GM08714 (cell line): ENCODE data around the gene SYPL2.
"Not testable (repeated sequence)": the region's sequence is repeated elsewhere in the genome, so short reads cannot be mapped to it uniquely, and the experiment has no call there.

ENCODE experiments used
- H3K4me3 ChIP-seq: fragments of 200-500 bp; sonication (Bioruptor generic); 2 replicates; pipeline ENCODE4 v1.5.1; 2014; ENCODE audit warnings: mild to moderate bottlenecking, low read length, inconsistent platforms
- ZNF274 ChIP-seq: IDR thresholded peaks from 2 replicates; pipeline ENCODE4 v1.6.1; 2012; ENCODE audit warnings: mild to moderate bottlenecking, low read depth, low read length

The SYPL2 gene

GRCh38 chr1:109466452-109467300 is at the start of gene SYPL2:
Gene SYPL2, plus strand, starts transcription at chr1:109466546. Its CDS starts 298 bp downstream, at chr1:109466844.
- peak within 1 kb of the TSS; percentile 62; the same call in 1 of the 2 replicates for H3K4me3 ChIP-seq
- no peak for TF ChIP-seq ZNF274

DNA sequence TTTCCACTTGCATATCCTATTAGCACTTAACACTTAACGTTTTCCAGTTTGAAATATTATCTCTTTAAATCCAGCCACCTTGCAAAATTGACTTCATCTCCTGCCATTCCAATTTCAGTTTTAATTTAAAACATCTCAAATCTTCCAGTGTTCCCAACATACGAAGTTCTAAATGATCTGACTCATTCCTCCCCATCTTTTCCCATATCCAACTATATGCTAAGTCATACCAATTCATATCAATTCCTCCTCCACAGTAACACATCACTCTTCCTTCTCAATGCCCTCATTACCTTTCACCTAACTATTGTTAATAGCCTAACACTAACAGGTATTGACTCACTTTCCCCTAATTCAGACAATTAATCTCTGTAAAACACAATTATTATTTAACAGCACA is 42.8 kb upstream of the SYPL2 start:
- no peak overlapping the region for H3K4me3 ChIP-seq
- no peak for TF ChIP-seq ZNF274

GRCh38 chr1:109425391-109426280 is 40.7 kb upstream of the SYPL2 start:
- TF ChIP-seq ZNF274 = no peak
- H3K4me3 ChIP-seq = peak overlapping the region; percentile 93

DNA sequence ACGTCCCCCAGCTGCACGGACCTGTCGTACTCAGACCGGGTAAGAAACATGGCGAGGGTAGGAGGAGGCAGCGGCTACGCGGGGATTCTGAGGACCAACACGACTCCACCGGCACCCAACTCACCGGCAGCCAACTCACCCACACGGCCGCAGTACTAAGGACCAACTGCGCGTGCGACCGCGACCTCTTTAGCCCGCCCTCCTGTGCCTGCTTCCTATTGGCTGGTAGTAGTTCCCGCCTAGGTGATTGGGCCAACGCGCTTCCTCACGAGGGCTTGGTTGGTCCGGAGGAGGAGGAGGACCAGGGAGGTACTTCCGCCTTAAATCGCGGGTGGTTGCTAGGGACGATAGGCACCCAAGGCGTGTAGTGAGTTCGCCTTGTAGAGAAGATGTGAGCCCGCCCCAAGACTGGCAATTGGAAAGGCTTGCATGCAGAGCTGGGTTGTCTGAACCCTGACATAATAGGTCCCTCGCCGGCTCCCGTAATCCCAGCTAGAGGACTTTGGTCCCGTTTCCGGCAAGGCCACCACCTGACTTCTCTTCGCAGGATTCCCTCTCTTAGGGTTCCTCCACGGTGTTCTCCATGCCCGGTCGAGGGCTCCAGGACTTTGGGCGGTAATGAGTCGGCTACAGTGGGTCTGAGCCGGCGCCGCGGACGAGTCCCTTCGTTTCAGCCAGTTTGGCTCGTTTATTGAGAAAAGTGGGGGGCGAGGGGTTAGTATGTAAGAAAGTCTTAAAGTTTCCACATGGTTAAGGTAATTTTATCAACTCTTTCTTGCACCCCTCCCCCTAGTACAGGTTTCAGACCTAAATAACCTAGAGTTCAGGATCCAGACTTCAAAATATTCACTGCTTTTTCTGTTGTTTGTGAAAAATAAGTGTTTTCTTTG is 39.8 kb upstream of the SYPL2 start, which contains the start of gene PSMA5:
TSS of gene PSMA5 (minus strand) at position 168 of the 890 bp plus-strand sequence. CDS start at position 50, 118 bp downstream.
- H3K4me3 ChIP-seq = peak within 1 kb of the TSS; percentile 93
- no peak for TF ChIP-seq ZNF274

DNA sequence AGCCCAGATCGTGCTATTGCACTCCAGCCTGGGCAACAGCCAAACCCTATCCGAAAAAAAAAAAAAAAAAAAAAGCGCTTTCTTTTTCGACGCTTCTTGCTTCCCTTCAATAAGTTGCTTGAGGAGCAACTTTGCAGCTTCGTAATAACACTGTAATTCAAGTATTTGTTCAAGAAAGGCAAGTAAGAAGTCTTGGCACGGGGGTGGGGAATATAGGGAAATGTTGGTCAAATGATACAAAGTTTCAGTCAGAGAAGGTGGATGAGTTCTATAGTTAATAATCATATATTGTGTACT is 39.2 kb upstream of the SYPL2 start:
- H3K4me3 ChIP-seq = peak overlapping the region; percentile 87
- TF ChIP-seq ZNF274 = no peak

- H3K4me3 ChIP-seq = no peak overlapping the region
- TF ChIP-seq ZNF274 = no peak
Measured at GRCh38 chr1:109432336-109432735, 34.0 kb upstream of the SYPL2 start.

DNA sequence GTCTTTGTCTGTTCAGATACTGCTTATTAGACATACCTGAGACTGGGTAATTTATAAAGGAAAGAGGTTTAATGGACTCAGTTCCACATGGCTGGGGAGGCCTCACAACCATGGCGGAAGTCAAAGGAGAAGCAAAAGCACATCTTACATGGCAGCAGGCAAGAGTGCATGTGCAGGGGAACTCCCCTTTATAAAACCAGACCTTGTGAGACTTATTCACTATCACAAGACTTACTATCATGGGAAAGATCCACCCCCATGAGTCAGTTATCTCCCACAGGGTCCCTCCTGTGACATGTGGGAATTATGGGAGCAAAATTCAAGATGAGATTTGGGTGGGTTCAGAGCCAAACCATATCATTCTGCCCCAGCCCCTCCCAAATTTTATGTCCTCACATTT is 33.0 kb upstream of the SYPL2 start:
- H3K4me3 ChIP-seq = no peak overlapping the region
- no peak for TF ChIP-seq ZNF274

DNA sequence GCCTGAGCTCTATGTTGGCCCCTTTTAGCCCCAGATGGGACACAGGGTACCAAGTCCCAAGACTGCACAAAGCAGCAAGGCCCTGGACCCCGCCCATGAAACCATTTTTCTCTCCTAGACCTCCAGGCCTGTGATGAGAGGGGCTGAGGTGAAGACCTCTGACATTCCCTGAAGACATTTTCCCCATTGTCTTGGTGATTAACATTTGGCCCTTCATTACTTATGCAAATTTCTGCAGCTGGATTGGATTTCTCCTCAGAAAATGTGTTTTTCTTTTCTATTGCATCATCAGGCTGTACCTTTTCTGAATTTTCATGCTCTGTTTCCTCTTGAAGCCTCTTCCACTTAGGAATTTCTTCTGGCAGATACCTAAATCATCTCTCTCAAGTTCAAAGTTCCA is 31.9 kb upstream of the SYPL2 start:
- no peak for TF ChIP-seq ZNF274
- H3K4me3 ChIP-seq = no peak overlapping the region

GRCh38 chr1:109438798-109439297 is 27.5 kb upstream of the SYPL2 start:
- TF ChIP-seq ZNF274 = no peak
- no peak overlapping the region for H3K4me3 ChIP-seq

GRCh38 chr1:109441069-109441468 is 25.3 kb upstream of the SYPL2 start:
- no peak for TF ChIP-seq ZNF274
- H3K4me3 ChIP-seq = no peak overlapping the region

GRCh38 chr1:109443476-109443875 is 22.9 kb upstream of the SYPL2 start:
- no peak for TF ChIP-seq ZNF274
- no peak overlapping the region for H3K4me3 ChIP-seq

DNA sequence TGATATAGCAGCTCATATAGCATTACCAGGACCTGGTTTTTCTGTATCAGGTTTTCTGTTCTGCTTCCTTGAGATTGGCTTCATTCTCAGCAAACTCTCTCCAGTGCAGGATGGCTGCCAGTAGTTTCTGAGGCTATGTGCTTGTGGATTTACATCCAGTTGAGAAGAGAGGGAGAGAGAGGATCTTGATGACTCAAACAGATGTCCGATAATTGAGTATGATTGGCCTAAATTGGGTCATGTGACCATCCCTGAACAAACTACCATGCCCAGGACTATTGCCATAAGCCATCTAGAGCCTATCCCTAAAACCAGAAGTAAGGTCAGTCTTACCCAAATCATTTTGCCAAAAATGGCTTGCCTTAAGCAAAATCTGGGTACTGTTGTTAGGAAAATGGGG is 22.0 kb upstream of the SYPL2 start:
- TF ChIP-seq ZNF274 = no peak
- H3K4me3 ChIP-seq = no peak overlapping the region

DNA sequence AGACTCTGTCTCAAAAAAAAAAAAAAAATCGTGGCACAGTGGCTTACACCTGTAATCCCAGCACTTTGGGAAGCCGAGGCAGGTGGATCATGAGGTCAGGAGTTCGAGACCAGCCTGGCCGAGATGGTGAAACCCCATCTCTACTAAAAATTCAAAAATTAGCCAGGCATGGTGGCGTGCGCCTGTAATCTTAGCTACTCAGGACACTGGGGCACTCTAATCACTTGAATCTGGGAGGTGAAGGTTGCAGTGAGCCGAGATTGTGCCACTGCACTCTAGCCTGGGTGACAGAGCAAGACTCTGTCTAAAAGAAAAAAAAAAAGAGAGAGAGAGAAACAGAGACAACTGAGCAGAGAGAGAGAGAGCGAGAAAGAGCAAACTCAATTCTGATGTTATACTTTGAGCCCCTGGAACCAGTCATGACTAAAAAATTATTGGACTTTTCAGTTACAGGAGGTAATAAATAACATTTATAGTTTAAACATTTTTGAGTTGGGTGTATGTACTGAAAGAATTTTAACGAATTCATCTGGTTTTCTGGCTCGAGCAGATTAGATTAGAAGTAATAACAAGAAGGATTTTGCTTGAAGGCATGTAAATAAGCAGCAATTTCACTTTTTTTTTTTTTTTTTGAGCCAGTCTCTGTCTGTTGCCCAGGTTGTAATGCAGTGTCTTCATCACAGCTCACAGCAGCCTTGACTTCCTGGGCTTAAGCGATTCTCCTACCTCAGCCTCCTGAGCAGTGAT is 20.2 kb upstream of the SYPL2 start:
- H3K4me3 ChIP-seq = not testable (repeated sequence)

DNA sequence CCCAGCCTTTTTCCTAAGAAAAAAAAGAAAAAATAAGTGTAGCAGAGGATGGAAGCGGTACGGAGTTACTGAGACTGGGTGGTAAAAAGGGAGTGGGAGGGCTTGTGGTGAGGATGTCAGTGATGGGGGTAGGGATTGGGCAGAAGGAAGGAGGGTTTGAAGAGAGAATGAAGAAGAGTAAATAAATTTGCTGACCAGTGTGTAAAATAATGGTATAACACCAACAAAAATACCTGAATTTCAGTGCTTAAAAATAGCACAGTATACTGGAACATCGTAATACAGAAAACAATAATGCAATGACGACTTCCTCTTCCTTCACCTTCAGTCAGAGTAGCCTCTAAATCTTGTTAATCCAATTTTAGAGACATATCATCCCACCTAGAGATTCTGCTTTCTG is 18.8 kb upstream of the SYPL2 start:
- no peak for TF ChIP-seq ZNF274
- no peak overlapping the region for H3K4me3 ChIP-seq
